Measurements from ENCODE around the gene GYPA.

- TF ChIP-seq, protein P1, sequence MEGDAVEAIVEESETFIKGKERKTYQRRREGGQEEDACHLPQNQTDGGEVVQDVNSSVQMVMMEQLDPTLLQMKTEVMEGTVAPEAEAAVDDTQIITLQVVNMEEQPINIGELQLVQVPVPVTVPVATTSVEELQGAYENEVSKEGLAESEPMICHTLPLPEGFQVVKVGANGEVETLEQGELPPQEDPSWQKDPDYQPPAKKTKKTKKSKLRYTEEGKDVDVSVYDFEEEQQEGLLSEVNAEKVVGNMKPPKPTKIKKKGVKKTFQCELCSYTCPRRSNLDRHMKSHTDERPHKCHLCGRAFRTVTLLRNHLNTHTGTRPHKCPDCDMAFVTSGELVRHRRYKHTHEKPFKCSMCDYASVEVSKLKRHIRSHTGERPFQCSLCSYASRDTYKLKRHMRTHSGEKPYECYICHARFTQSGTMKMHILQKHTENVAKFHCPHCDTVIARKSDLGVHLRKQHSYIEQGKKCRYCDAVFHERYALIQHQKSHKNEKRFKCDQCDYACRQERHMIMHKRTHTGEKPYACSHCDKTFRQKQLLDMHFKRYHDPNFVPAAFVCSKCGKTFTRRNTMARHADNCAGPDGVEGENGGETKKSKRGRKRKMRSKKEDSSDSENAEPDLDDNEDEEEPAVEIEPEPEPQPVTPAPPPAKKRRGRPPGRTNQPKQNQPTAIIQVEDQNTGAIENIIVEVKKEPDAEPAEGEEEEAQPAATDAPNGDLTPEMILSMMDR (conservative IDR thresholded peaks at IDR 0.05; ENCODE audit: low read length) = no peak
- TF ChIP-seq EZH2phosphoT487 (IDR thresholded peaks at IDR 0.05; ENCODE audit: borderline replicate concordance) = no peak
These were observed 49.5 kb upstream of the GYPA start for GRCh38 chr4:144190009-144190408.

Data from Loucy (cell line).